Hematopoietic multipotent progenitor cell treated with erythropoietin and hydrocortisone succinate and interleukin-3 and kit ligand, for 17 days (in vitro differentiated cells): Measurements from ENCODE around the gene RAB40A.

ENCODE experiments used
- DNase-seq: peaks from one replicate; pipeline ENCODE4 v3.0.0-alpha.2; 2015; ENCODE audit warnings: low spot score

The RAB40A gene, protein sequence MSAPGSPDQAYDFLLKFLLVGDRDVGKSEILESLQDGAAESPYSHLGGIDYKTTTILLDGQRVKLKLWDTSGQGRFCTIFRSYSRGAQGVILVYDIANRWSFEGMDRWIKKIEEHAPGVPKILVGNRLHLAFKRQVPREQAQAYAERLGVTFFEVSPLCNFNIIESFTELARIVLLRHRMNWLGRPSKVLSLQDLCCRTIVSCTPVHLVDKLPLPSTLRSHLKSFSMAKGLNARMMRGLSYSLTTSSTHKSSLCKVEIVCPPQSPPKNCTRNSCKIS

DNA sequence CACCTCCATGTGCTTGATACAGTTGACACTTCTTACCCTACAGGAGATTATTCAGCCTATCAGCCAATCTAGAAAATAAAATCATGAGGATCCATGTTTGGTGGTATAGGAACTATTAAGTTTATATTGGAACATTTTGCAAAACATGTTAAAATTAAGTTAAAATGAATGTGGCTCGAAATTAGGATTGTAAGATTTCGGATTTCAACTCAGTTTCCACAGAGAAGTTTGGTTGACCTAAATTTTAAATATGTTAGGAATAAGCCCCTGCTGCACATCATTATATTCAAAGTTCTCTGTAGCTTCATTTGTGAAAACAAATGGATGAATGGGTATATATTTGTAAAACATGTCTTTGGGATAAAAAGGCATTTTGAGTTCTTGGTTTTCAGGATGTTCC is at the start of gene RAB40A:
Gene RAB40A (minus strand): TSS at position 101 of the 400 bp plus-strand sequence. CDS start 18,733 bp downstream, outside the sequence.
- no peak for DNase-seq

DNA sequence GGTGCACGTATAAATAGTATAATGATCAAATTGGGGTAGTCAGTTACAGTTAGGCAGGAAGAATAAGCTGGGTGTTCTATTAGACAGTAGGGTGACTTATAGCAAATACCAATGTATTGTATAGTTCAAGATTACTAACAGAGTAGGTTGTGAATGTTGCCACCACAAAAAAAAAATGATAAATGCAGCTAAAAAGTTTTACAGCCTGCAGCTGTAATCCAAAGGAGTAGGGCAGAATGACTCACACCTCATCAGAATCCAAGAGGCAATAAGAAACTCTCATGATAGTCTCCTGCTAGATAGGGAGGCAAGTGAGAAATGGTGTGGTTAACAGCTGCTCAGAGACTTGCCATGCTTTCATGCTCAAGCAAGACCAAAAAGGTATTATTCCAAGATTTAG is 46.5 kb upstream of the RAB40A start:
- DNase-seq: no peak

DNA sequence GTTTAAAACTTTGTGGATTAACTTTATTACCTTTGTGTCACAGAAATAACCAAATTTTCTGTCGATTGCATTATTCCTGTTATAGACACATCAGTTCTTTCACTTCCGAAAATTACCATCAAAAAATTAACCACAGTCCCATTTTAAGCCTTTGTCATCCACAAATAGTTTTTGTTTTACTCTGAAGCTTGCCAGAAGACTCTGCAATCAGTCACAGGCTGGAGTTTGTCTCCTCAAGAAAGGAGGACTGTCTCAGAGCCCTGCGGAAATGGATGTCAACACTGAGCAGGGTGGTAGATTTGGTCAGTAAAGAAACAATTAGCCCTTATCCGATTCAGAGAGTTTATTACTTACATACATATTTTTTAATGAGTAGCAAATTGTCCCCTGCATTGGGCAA is 45.9 kb upstream of the RAB40A start:
- no peak for DNase-seq

DNA sequence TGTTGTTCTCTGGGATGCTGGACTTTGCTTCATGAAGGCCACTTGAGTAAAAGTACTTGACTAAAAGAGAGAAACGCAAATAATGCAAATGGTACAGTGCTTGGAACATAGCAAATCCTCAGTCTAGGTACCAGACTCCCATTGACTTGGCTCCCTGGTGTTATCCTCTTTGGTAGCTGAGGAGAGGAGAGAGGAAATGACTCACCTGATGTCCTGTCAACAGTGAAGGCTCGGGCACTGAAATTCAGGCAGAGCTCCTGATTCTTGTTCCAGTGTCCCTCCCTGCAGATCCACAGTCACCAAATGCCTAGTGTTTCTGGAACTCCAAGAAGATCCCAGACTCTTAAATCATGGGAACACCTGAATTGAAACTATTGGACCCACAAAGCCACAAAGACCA is 43.5 kb upstream of the RAB40A start:
- no peak for DNase-seq

- no peak for DNase-seq
Observed at GRCh38 chrX:103560256-103560655, 41.0 kb upstream of the RAB40A start.

- DNase-seq: no peak
Observed at GRCh38 chrX:103556963-103557612, 37.8 kb upstream of the RAB40A start.

DNA sequence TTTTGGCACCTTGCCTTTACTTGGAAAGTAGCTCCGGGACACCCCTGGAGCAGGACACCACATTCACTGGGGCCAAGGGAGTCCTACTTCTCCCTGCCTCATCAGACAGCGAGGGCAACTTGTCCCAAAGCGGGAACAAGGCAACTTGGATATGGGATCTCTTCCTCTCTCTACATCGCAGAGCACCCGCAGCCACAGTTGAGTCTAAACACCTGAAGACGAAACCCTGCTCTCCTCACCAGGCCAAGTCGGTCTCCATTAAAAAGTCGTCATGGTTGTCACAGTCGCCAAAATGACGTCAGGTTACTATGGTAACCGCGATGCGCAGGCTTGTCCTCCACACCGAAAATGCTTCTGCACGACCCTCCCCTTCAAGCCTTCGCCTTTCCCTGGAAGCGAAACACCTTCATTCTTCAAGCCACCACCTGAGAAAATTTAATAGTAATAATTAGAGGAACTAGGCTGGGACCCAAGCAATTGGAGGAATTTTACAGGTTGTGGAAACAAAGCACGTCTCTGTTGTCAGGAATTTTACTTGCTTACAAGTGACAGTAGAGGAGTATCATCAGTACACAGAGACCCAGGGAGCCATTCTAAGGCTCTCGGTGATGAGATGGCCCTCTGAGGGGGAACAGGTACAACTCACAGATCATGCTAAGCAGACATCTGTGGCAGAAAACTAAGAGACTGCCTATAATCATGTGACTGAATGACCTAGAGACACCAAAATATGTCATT is 35.6 kb upstream of the RAB40A start:
- peak; percentile 34 for DNase-seq

GRCh38 chrX:103552236-103552635 is 32.9 kb upstream of the RAB40A start:
- DNase-seq: no peak

- no peak for DNase-seq
Observed at GRCh38 chrX:103550415-103551051, 31.2 kb upstream of the RAB40A start.

DNA sequence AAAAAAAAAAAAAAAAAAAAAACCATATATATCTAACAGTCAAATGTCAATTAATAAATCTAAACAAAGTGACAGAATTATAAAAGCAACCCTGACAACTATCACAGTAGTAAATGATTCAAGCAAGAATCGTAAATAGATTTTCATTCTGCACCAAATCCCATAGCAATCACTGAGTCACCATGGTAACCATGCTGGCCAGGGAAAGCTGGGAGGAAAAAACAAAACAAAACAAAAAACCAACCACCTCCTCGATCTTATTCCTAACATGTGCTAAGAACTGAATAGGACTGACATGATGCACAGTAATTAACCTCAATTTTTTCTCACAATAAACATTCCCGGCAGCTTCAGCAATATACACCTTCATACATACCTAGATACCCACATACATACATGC is 30.6 kb upstream of the RAB40A start:
- DNase-seq: no peak

- no peak for DNase-seq
Observed at GRCh38 chrX:103540145-103540544, 20.9 kb upstream of the RAB40A start.

GRCh38 chrX:103539695-103540094 is 20.4 kb upstream of the RAB40A start:
- no peak for DNase-seq

DNA sequence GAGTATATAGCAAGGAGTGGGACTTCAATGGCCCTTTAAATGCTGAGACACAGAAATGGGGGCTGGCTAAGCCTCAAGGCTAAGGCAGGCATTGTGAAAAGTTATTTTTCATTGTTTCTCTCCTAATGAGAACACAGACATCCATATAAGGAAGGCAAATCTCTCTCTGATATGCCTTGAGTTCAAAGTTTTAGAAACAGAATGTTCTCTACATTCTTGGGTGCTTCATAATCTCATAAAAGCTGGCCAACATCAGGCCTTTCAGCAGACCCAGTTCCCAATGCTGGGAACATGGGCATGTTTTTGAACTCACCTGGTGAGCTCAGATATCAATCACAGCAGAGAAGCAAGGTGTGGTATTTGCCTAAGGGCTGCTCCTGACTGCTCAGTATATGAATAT is 19.4 kb upstream of the RAB40A start:
- no peak for DNase-seq

- no peak for DNase-seq
Observed at GRCh38 chrX:103537871-103538387, 18.6 kb upstream of the RAB40A start.

DNA sequence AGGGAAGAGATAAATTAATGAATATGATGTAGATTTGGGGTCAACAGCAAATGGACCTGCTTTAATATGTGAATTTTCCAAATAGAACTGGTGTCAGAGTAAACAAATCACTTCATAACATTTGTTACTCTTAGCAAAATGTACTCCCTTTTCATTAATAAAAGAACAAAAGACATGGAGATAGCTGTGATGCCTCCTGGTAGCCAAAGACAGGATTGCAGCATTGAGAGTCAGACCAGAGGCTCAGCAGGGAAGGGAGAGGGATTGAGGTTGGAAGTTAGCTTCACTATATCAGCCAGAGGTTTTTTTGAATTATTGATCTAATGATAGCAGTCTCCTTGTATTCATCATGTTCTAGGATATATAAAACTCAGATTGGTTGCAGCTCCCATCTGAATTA is 17.4 kb upstream of the RAB40A start:
- no peak for DNase-seq

GRCh38 chrX:103536071-103536470 is 16.8 kb upstream of the RAB40A start:
- no peak for DNase-seq

DNA sequence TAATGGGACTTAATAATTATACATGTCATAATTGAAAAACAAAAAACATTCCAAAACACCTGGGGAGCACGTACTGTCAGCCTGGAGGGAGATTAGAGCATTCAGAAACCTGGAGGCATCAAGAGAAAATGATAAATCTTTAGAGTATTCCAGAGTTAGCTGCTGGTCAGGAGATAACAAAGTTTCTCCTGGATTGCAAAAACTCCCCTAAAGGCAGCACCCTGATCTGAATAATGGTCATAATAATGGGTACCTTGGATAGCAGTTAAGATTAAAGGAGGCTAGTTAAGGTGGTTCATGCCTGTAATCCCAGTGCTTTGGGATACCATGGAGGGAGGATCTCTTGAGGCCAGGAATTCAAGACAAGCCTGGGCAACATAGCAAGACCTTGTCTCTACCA is 15.9 kb upstream of the RAB40A start:
- DNase-seq: no peak

DNA sequence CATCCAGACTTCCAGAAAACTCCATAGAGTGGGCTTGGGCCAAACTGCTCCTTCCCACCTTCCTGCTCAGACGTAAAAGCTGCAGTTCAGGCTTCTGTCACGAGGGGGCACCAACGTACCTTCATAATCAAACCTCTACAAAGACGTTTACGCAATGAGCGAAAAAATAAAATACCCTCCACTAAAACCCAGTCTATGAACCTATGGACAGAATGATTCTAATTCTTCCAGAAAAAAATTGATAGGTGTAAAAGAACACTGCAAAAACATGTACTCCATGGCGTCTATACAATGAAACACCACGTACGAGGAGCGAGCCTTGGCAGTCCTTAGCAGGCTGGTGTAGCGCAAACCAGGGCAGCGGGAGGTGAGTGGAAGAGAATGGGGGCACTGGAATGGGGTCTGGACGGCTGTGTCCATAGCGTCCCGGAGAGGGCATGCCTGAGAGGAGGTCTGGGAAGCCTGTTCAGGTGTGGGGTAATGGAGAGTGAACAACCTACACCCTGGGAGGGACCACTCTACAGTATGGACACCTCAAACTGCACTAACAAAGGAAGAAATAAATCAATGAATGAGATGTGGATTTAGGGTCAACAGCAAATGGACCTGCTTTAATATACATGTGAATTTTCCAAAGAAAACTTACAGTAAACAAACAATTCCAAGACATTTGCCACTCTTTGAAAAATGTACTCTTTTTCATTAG is 14.4 kb upstream of the RAB40A start:
- peak; percentile 69 for DNase-seq

- no peak for DNase-seq
Observed at GRCh38 chrX:103531002-103531401, 11.7 kb upstream of the RAB40A start.

DNA sequence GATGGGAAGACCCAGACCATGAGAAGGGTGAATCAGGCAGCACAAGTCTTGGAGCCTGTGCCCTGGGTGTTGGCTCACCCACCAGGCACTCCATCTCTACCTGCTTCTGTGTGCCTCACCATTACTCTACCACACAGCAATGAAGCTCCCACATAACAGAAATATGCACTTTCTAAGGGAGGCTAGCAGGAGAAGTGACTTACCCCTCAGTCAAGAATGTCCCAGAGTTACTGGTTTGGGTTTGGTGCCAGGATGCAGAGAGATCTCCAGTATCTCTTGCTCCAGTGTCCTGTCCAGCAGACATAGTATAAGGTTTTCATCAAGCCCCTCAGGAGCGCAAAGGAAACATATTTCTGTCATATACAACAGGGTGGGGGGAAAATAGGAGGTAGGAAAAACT is 11.3 kb upstream of the RAB40A start:
- no peak for DNase-seq

GRCh38 chrX:103529550-103529949 is 10.3 kb upstream of the RAB40A start:
- DNase-seq: no peak

- no peak for DNase-seq
Observed at GRCh38 chrX:103524747-103525146, 5.5 kb upstream of the RAB40A start.
